Measurements from ENCODE around the gene PACSIN3. TPM values are rescaled to one million over a fixed set of nuclear protein-coding genes. Genes with fewer than 3 reads are reported as not detected.

Gene PACSIN3
- total RNA-seq, 1 experiment from 2014 or later = 63.1 TPM

DNA sequence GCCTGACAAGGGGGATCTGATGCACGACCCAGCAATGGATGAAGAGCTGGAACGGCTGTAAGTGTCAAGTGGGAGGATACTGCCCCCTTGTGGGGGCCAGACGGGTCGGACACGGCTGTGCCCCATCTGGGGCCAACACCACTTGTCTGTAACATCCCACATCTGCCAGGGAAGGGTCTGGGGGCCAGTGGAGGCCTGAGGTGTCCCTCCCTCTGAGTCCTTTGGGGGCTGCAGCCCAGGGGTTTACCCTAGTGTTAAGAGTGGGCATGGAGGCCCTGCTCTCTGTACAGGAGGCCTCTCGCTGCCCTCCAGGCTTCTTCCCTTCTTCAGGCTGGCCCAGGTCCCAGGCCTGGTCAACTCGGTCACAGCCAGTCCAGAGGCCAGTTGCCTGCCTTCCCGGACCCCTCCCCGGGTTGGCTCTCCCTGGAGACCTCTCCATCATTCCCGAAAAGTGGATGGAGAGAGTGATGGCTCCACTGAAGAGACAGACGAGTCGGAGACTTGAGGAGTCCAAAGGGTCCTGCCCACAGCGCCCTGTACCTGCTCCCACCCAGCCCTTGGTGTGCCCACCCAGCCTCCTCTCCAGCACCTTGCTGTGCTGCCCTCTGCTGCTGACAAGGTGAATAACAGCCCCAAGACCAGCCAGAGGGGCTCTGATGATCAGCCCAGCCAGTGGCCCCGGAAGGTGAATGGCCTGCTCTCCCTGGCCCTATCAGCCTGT, 24.9 kb downstream of the PACSIN3 start:
- ChIA-PET POLR2A (no interaction called here), CTCF (interaction anchor here (0.6 kb wide), 1 partner anchor 23 kb away, joined by 4 read pairs; no protein-coding TSS in a partner anchor), RAD21 (ENCODE audit: low non-redundant PET in 1 of 2, low total read pairs in 2 of 2, uncharacterized antibody in 2 of 2, unreplicated experiment in 2 of 2) (no interaction called here)
- Histone ChIP-seq H3K36me3 (ENCODE audit: control insufficient read depth in 1 of 2, insufficient read depth in 2 of 2, low read length in 2 of 2) (peaks cover 9 to 11% of the 10 kb centered on the region in 2 experiments; a peak in 3 of 4 replicates), H3K27ac (ENCODE audit: low read depth, low read length) (no peak overlapping the region), H4K20me1 (ENCODE audit: insufficient read depth) (no peaks in the 10 kb centered on the region), H2AFZ (ENCODE audit: low read depth, low read length, poor library complexity, severe bottlenecking) (no peak overlapping the region), H3K9ac (ENCODE audit: low read length) (no peak overlapping the region), H3K79me2 (ENCODE audit: insufficient read depth, low read length) (no peaks in the 10 kb centered on the region), H3K27me3 (ENCODE audit: insufficient read depth, low read length) (no peaks in the 10 kb centered on the region), H3K4me1 (ENCODE audit: control insufficient read depth in 1 of 2, insufficient read depth in 2 of 2, low read length in 2 of 2) (no peaks in the 10 kb centered on the region), H3K4me2 (ENCODE audit: low read length) (no peak overlapping the region), H3K9me2 (ENCODE audit: insufficient read depth) (no peaks in the 10 kb centered on the region), H3K4me3 (replicated peaks in 1 of 2; ENCODE audit: low read depth in 1 of 2, low read length in 2 of 2) (no peak overlapping the region), H3K9me3 (ENCODE audit: control insufficient read depth in 1 of 2, insufficient read depth in 1 of 2, low read depth in 1 of 2, low read length in 2 of 2) (no peaks in the 10 kb centered on the region)
- ATAC-seq = peak; percentile 89
- DNase-seq (ENCODE audit: low read depth, low spot score) = no peak
- intact Hi-C loops (cut with micrococcal nuclease) = loop anchor here (1.0 kb wide), 2 partner anchors 194 to 272 kb away; no protein-coding TSS in a partner anchor
- no TSS peak for BruUV-seq (replicated peaks)
- TF ChIP-seq, protein P1, sequence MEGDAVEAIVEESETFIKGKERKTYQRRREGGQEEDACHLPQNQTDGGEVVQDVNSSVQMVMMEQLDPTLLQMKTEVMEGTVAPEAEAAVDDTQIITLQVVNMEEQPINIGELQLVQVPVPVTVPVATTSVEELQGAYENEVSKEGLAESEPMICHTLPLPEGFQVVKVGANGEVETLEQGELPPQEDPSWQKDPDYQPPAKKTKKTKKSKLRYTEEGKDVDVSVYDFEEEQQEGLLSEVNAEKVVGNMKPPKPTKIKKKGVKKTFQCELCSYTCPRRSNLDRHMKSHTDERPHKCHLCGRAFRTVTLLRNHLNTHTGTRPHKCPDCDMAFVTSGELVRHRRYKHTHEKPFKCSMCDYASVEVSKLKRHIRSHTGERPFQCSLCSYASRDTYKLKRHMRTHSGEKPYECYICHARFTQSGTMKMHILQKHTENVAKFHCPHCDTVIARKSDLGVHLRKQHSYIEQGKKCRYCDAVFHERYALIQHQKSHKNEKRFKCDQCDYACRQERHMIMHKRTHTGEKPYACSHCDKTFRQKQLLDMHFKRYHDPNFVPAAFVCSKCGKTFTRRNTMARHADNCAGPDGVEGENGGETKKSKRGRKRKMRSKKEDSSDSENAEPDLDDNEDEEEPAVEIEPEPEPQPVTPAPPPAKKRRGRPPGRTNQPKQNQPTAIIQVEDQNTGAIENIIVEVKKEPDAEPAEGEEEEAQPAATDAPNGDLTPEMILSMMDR (IDR thresholded peaks at IDR 0.05 in 2 of 3, conservative IDR thresholded peaks at IDR 0.05 in 1 of 3; ENCODE audit: borderline replicate concordance in 1 of 3, insufficient read depth in 1 of 3, low read depth in 2 of 3, low read length in 2 of 3) = peak; percentile 68 to 92 (median 82)
- TF ChIP-seq POLR2AphosphoS5 (IDR thresholded peaks at IDR 0.05; ENCODE audit: low read depth, low read length) (no peak), ZNF274 (IDR thresholded peaks at IDR 0.05; ENCODE audit: low read depth, low read length) (no peak), SRF (IDR thresholded peaks at IDR 0.05; ENCODE audit: low read depth) (no peak), EZH2phosphoT487 (IDR thresholded peaks at IDR 0.05; ENCODE audit: borderline replicate concordance) (no peak), CBX3 (IDR thresholded peaks at IDR 0.05; ENCODE audit: low read depth) (no peak), MAX (IDR thresholded peaks at IDR 0.05) (no peak), CEBPB (IDR thresholded peaks at IDR 0.05; ENCODE audit: low read depth) (no peak), RAD21 (IDR thresholded peaks at IDR 0.05; ENCODE audit: low read depth) (peak; percentile 71), REST (IDR thresholded peaks at IDR 0.05; ENCODE audit: low read depth) (no peak), SP1 (IDR thresholded peaks at IDR 0.05; ENCODE audit: low read depth) (no peak), POLR2A (IDR thresholded peaks at IDR 0.05; ENCODE audit: borderline replicate concordance, extremely low read depth, insufficient read depth, insufficient read length) (no peak)
- TF ChIP-seq, protein P2, sequence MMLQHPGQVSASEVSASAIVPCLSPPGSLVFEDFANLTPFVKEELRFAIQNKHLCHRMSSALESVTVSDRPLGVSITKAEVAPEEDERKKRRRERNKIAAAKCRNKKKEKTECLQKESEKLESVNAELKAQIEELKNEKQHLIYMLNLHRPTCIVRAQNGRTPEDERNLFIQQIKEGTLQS (IDR thresholded peaks at IDR 0.05) = no peak

All from HCT116 (cell line).